Nephron (organoid): ENCODE measurements around the gene SEC22C.

Experiments used
- H3K27ac Mint-ChIP-seq, 3 experiments: 2 replicates each; pipeline ENCODE4 v1.8.0; 2020; ENCODE audit warnings: mixed read lengths in 3 of 3, mild to moderate bottlenecking in 2 of 3, moderate library complexity in 1 of 3
- H3K27me3 Mint-ChIP-seq: 2 replicates; pipeline ENCODE4 v1.8.0; 2021; ENCODE audit warnings: low read depth, mild to moderate bottlenecking, moderate library complexity, mixed read lengths
- H3K36me3 Mint-ChIP-seq: 2 replicates; pipeline ENCODE4 v1.8.0; 2020; ENCODE audit warnings: low read depth, mixed read lengths
- H3K4me1 Mint-ChIP-seq: 2 replicates; pipeline ENCODE4 v1.8.0; 2020; ENCODE audit warnings: mixed read lengths
- H3K4me3 Mint-ChIP-seq, 3 experiments: 2 replicates each; pipeline ENCODE4 v1.8.0; 2020; ENCODE audit warnings: mild to moderate bottlenecking in 3 of 3, mixed read lengths in 3 of 3, moderate library complexity in 2 of 3
- H3K9me3 Mint-ChIP-seq: 2 replicates; pipeline ENCODE4 v1.8.0; 2020; ENCODE audit warnings: mixed read lengths
- CTCF ChIP-seq, 3 experiments: fragments of 200-600 bp; sonication (generic); IDR thresholded peaks; one replicate each; pipeline ENCODE4 v1.5.0; 2021; ENCODE audit warnings: antibody characterized with exemption in 3 of 3; ENCODE audit not compliant: unreplicated experiment in 3 of 3

Gene SEC22C

GRCh38 chr3:42524751-42525150, 57.0 kb downstream of the SEC22C start:
- Mint-ChIP-seq H3K27me3 (peaks cover 5% of the 10 kb centered on the region), H3K9me3 (no peaks in the 10 kb centered on the region), H3K36me3 (no peaks in the 10 kb centered on the region), H3K4me1 (no peaks in the 10 kb centered on the region), H3K27ac (no peak overlapping the region), H3K4me3 (no peak overlapping the region)
- TF ChIP-seq CTCF (IDR thresholded peaks at IDR 0.05; ENCODE audit: unreplicated experiment in 3 of 3) = no peak

GRCh38 chr3:42520906-42521305, 60.9 kb downstream of the SEC22C start:
- H3K4me3 Mint-ChIP-seq = no peak overlapping the region
- H3K9me3 Mint-ChIP-seq = no peaks in the 10 kb centered on the region
- no peaks in the 10 kb centered on the region for H3K4me1 Mint-ChIP-seq
- no peak for TF ChIP-seq CTCF (IDR thresholded peaks at IDR 0.05; ENCODE audit: unreplicated experiment in 3 of 3)
- H3K27me3 Mint-ChIP-seq = peaks cover 7% of the 10 kb centered on the region
- no peak overlapping the region for H3K27ac Mint-ChIP-seq
- H3K36me3 Mint-ChIP-seq = no peaks in the 10 kb centered on the region

- no peak for TF ChIP-seq CTCF (IDR thresholded peaks at IDR 0.05; ENCODE audit: unreplicated experiment in 3 of 3)
- Mint-ChIP-seq H3K27me3 (peaks cover 7% of the 10 kb centered on the region), H3K36me3 (no peaks in the 10 kb centered on the region), H3K9me3 (no peaks in the 10 kb centered on the region), H3K4me1 (no peaks in the 10 kb centered on the region), H3K4me3 (no peak overlapping the region), H3K27ac (no peak overlapping the region)
Measured at GRCh38 chr3:42520336-42520735, 61.4 kb downstream of the SEC22C start.

- no peak for TF ChIP-seq CTCF (IDR thresholded peaks at IDR 0.05; ENCODE audit: unreplicated experiment in 3 of 3)
- no peaks in the 10 kb centered on the region for H3K9me3 Mint-ChIP-seq
- no peak overlapping the region for H3K4me3 Mint-ChIP-seq
- no peaks in the 10 kb centered on the region for H3K4me1 Mint-ChIP-seq
- H3K36me3 Mint-ChIP-seq = no peaks in the 10 kb centered on the region
- no peak overlapping the region for H3K27ac Mint-ChIP-seq
- peaks cover 7% of the 10 kb centered on the region for H3K27me3 Mint-ChIP-seq
Measured at GRCh38 chr3:42519568-42519962, 62.2 kb downstream of the SEC22C start.

GRCh38 chr3:42518800-42519567, 62.8 kb downstream of the SEC22C start:
- H3K4me1 Mint-ChIP-seq = no peaks in the 10 kb centered on the region
- H3K9me3 Mint-ChIP-seq = no peaks in the 10 kb centered on the region
- no peak for TF ChIP-seq CTCF (IDR thresholded peaks at IDR 0.05; ENCODE audit: unreplicated experiment in 3 of 3)
- peaks cover 7% of the 10 kb centered on the region for H3K27me3 Mint-ChIP-seq
- H3K4me3 Mint-ChIP-seq = no peak overlapping the region
- no peaks in the 10 kb centered on the region for H3K36me3 Mint-ChIP-seq
- no peak overlapping the region for H3K27ac Mint-ChIP-seq

GRCh38 chr3:42517117-42517516, 64.7 kb downstream of the SEC22C start:
- no peaks in the 10 kb centered on the region for H3K4me1 Mint-ChIP-seq
- H3K36me3 Mint-ChIP-seq = no peaks in the 10 kb centered on the region

More at GRCh38 chr3:42517117-42517516, 64.7 kb downstream of the SEC22C start:
- Mint-ChIP-seq H3K4me3 (no peak overlapping the region), H3K27me3 (peaks cover 7% of the 10 kb centered on the region), H3K27ac (no peak overlapping the region), H3K9me3 (no peaks in the 10 kb centered on the region)
- TF ChIP-seq CTCF (IDR thresholded peaks at IDR 0.05; ENCODE audit: unreplicated experiment in 3 of 3) = no peak
